HCT116 (cell line): Measurements from ENCODE around the gene TNNI2. TPM values are rescaled to one million over a fixed set of nuclear protein-coding genes. Genes with fewer than 3 reads are reported as not detected.

ENCODE experiments used
- ATAC-seq: fragments of 200-7000 bp; cut with Tn5 transposase; 2 replicates; pipeline ENCODE4 v1.9.1; 2020; ENCODE audit warnings: mild to moderate bottlenecking, moderate library complexity
- BruUV-seq: library from RNA; stranded (reverse); fragments of 400-500 nt; replicated peaks from 2 replicates; lab custom pipeline; 2021; lab: Mats Ljungman, UMichigan
- CTCF ChIA-PET: fragments of 300-600 bp; sonication (Branson Sonifier 250); formaldehyde crosslinking; loops from one replicate; lab custom pipeline; 2021; ENCODE audit warnings: antibody characterized with exemption; lab: Charles Lee
- POLR2A ChIA-PET: fragments of 300-600, 350-600 bp; sonication (Branson Sonifier 250); formaldehyde crosslinking; loops from one replicate; lab custom pipeline; 2021; ENCODE audit warnings: antibody characterized with exemption; lab: Charles Lee
- RAD21 ChIA-PET, 2 experiments: fragments of 300-600 bp; sonication (Branson Sonifier 250); formaldehyde crosslinking; loops; one replicate each; lab custom pipeline; 2023; ENCODE audit warnings: low total read pairs in 2 of 2; ENCODE audit not compliant: uncharacterized antibody in 2 of 2, unreplicated experiment in 2 of 2, low non-redundant PET in 1 of 2; lab: Charles Lee
- DNase-seq: peaks from one replicate; pipeline ENCODE4 v3.0.0-alpha.2; 2010; ENCODE audit warnings: low read depth, low spot score
- H2AFZ ChIP-seq: fragments of 200-600 bp; shearing (Covaris generic), sonication (generic); 2 replicates; pipeline ENCODE4 v1.6.1; 2017; ENCODE audit warnings: low read depth, mixed run types, mixed read lengths, antibody characterized with exemption, low read length; ENCODE audit not compliant: poor library complexity, severe bottlenecking
- H3K27ac ChIP-seq: 2 replicates; pipeline ENCODE4 v1.5.1; 2012; ENCODE audit warnings: low read depth, low read length
- H3K27me3 ChIP-seq: fragments of 200-600 bp; sonication (generic); 2 replicates; pipeline ENCODE4 v1.6.1; 2016; ENCODE audit warnings: mixed run types, low read length, mixed read lengths; ENCODE audit not compliant: insufficient read depth
- H3K36me3 ChIP-seq, 2 experiments: fragments of 200-500 bp in 1 of 2; fragments of 200-600 bp in 1 of 2; sonication (Bioruptor generic) in 1 of 2; sonication (generic) in 1 of 2; 2 replicates each; pipeline versions ENCODE4 v1.5.1 to v1.6.1; 2014 to 2016; ENCODE audit warnings: low read length in 2 of 2, inconsistent platforms in 1 of 2, mixed read lengths in 1 of 2, mixed run types in 1 of 2; ENCODE audit not compliant: insufficient read depth in 2 of 2, control insufficient read depth in 1 of 2
- H3K4me1 ChIP-seq, 2 experiments: fragments of 200-600 bp in 1 of 2; sonication (generic) in 1 of 2; 2 replicates each; pipeline versions ENCODE4 v1.5.1 to v1.6.1; 2012 to 2017; ENCODE audit warnings: low read length in 2 of 2, inconsistent platforms in 1 of 2, mild to moderate bottlenecking in 1 of 2, mixed read lengths in 1 of 2, mixed run types in 1 of 2, moderate library complexity in 1 of 2; ENCODE audit not compliant: insufficient read depth in 2 of 2, control insufficient read depth in 1 of 2
- H3K4me2 ChIP-seq: fragments of 200-600 bp; sonication (generic); 2 replicates; pipeline ENCODE4 v1.6.1; 2017; ENCODE audit warnings: mixed run types, low read length, mixed read lengths
- H3K4me3 ChIP-seq, 2 experiments: fragments of 200-600 bp in 1 of 2; sonication (generic) in 1 of 2; replicated peaks in 1 of 2; 2 replicates each; pipeline ENCODE4 v1.5.1; 2011 to 2016; ENCODE audit warnings: low read length in 2 of 2, control low read depth in 1 of 2, low read depth in 1 of 2, mild to moderate bottlenecking in 1 of 2, mixed read lengths in 1 of 2, mixed run types in 1 of 2
- H3K79me2 ChIP-seq: fragments of 200-600 bp; sonication (generic); 2 replicates; pipeline ENCODE4 v1.6.1; 2017; ENCODE audit warnings: mild to moderate bottlenecking, mixed run types, low read length, moderate library complexity, mixed read lengths; ENCODE audit not compliant: insufficient read depth
- H3K9ac ChIP-seq: fragments of 200-600 bp; sonication (generic); 2 replicates; pipeline ENCODE4 v1.6.1; 2016; ENCODE audit warnings: low read length, mixed read lengths
- H3K9me2 ChIP-seq: fragments of 200-600 bp; sonication (generic), shearing (Covaris generic); 2 replicates; pipeline ENCODE4 v1.6.1; 2017; ENCODE audit warnings: mixed run types, mild to moderate bottlenecking, moderate library complexity; ENCODE audit not compliant: insufficient read depth
- H3K9me3 ChIP-seq, 2 experiments: fragments of 200-500 bp in 1 of 2; fragments of 200-600 bp in 1 of 2; sonication (Bioruptor generic) in 1 of 2; sonication (generic) in 1 of 2; 2 replicates each; pipeline ENCODE4 v1.6.1; 2014 to 2017; ENCODE audit warnings: low read length in 2 of 2, mixed read lengths in 2 of 2, inconsistent platforms in 1 of 2, low read depth in 1 of 2, mild to moderate bottlenecking in 1 of 2, mixed run types in 1 of 2, moderate library complexity in 1 of 2; ENCODE audit not compliant: control insufficient read depth in 1 of 2, insufficient read depth in 1 of 2
- H4K20me1 ChIP-seq: fragments of 200-600 bp; sonication (generic), shearing (Covaris generic); 2 replicates; pipeline ENCODE4 v1.6.1; 2017; ENCODE audit warnings: mixed run types, mild to moderate bottlenecking, moderate library complexity; ENCODE audit not compliant: insufficient read depth
- ATF3 ChIP-seq: IDR thresholded peaks from 2 replicates; pipeline ENCODE4 v1.6.1; 2012
- ELF1 ChIP-seq: IDR thresholded peaks from 2 replicates; pipeline ENCODE4 v1.6.1; 2012; ENCODE audit warnings: low read depth, borderline replicate concordance
- EZH2 ChIP-seq: fragments of 200-600 bp; sonication (generic); IDR thresholded peaks from 2 replicates; pipeline ENCODE4 v1.6.1; 2017; ENCODE audit warnings: antibody characterized with exemption, mixed run types
- EZH2phosphoT487 ChIP-seq: fragments of 200-600 bp; IDR thresholded peaks from 2 replicates; pipeline ENCODE4 v1.6.1; 2018; ENCODE audit warnings: antibody characterized with exemption, borderline replicate concordance
- POLR2A ChIP-seq: IDR thresholded peaks from 2 replicates; pipeline ENCODE4 v1.7.0; 2011; ENCODE audit warnings: borderline replicate concordance; ENCODE audit not compliant: insufficient read depth, insufficient read length; ENCODE audit errors: extremely low read depth
- SP1 ChIP-seq: IDR thresholded peaks from 2 replicates; pipeline ENCODE4 v1.6.1; 2012; ENCODE audit warnings: low read depth
- SRF ChIP-seq: IDR thresholded peaks from 2 replicates; pipeline ENCODE4 v1.6.1; 2012; ENCODE audit warnings: low read depth
- YY1 ChIP-seq: IDR thresholded peaks from 2 replicates; pipeline ENCODE4 v1.6.1; 2011; ENCODE audit warnings: low read length, low read depth, moderate library complexity, mild to moderate bottlenecking; ENCODE audit not compliant: insufficient replicate concordance; ENCODE audit errors: extremely low read depth
- ZBTB33 ChIP-seq: IDR thresholded peaks from 2 replicates; pipeline ENCODE4 v1.6.1; 2011; ENCODE audit warnings: mild to moderate bottlenecking, low read length, moderate library complexity; ENCODE audit not compliant: insufficient replicate concordance; ENCODE audit errors: extremely low read depth
- ZNF274 ChIP-seq: fragments of 200-500 bp; sonication (Bioruptor generic); IDR thresholded peaks from 2 replicates; pipeline ENCODE4 v1.6.1; 2014; ENCODE audit warnings: mild to moderate bottlenecking, low read depth, low read length, inconsistent platforms
- intact Hi-C: fragments of 100-400 bp; cut with micrococcal nuclease; formaldehyde crosslinking; loops from 2 replicates; pipeline ENCODE4 v1.10.0; 2022
- total RNA-seq: library from RNA; stranded (reverse); gene quantifications from one replicate; pipeline ENCODE4 v1.2.1, GENCODE V29; 2021; ENCODE audit not compliant: unreplicated experiment

Gene TNNI2
- total RNA-seq, 1 experiment from 2014 or later = not detected

GRCh38 chr11:1827095-1827813 is 11.5 kb upstream of the TNNI2 start:
- H3K27ac ChIP-seq = peak overlapping the region; percentile 34; the same call in 1 of the 2 replicates
- POLR2A ChIA-PET = interaction anchor here (0.6 kb wide), 1 partner anchor 175 kb away, joined by 3 read pairs; no protein-coding TSS in a partner anchor
- H2AFZ ChIP-seq = peak overlapping the region; percentile 48

More at GRCh38 chr11:1827095-1827813, 11.5 kb upstream of the TNNI2 start:
- ChIA-PET RAD21 (interaction anchor here (1.0 to 1.1 kb wide), 2 partner anchors 134 to 325 kb away, joined by 3 to 7 read pairs; no protein-coding TSS in a partner anchor), CTCF (interaction anchor here (1.1 to 2.0 kb wide), 2 partner anchors 134 to 175 kb away, joined by 3 to 11 read pairs; no protein-coding TSS in a partner anchor)
- no peaks in the 10 kb centered on the region for H4K20me1 ChIP-seq
- H3K4me2 ChIP-seq = peak overlapping the region; percentile 71
- no peaks in the 10 kb centered on the region for H3K27me3 ChIP-seq
- H3K36me3 ChIP-seq = no peaks in the 10 kb centered on the region
- no peaks in the 10 kb centered on the region for H3K9me2 ChIP-seq
- BruUV-seq = no TSS peak
- H3K4me1 ChIP-seq = peaks cover 42 to 69% of the 10 kb centered on the region in 2 experiments
- no peaks in the 10 kb centered on the region for H3K79me2 ChIP-seq
- H3K9ac ChIP-seq = 0 out of 2 replicates have a peak overlapping the region, but pooled peaks have one; percentile 20
- ATAC-seq = peak; percentile 65
- no peaks in the 10 kb centered on the region for H3K9me3 ChIP-seq
- 0 out of 4 replicates have a peak overlapping the region, but pooled peaks of 1 of the 2 experiments have one; percentile 16 for H3K4me3 ChIP-seq
- TF ChIP-seq ATF3 (no peak), ELF1 (no peak), ZBTB33 (no peak), EZH2 (no peak), SRF (no peak), ZNF274 (no peak), POLR2A (no peak), EZH2phosphoT487 (no peak), SP1 (no peak), YY1 (no peak)
- intact Hi-C loops = no loop called here
- no peak for DNase-seq
